Liver (tissue), 3 donors: Measurements from ENCODE around the gene MAVS.

Experiments used
- GABPA ChIP-seq, 2 donors: IDR thresholded peaks in 1 of 2; conservative IDR thresholded peaks in 1 of 2; 2 replicates each; pipeline ENCODE4 v1.6.1; 2016; ENCODE audit warnings: antibody characterized with exemption in 2 of 2, mild to moderate bottlenecking in 1 of 2, moderate library complexity in 1 of 2
- RAD21 ChIP-seq, 2 donors: IDR thresholded peaks; 2 replicates each; pipeline ENCODE4 v1.6.1; 2016; ENCODE audit warnings: antibody characterized with exemption in 2 of 2, mild to moderate bottlenecking in 2 of 2
- TF ChIP-seq, protein P1 (sequence below): fragments of 150-350 bp; IDR thresholded peaks from 2 replicates; pipeline ENCODE4 v1.5.1; 2017; ENCODE audit warnings: improper control_type of control experiment, low read depth, low read length; ENCODE audit not compliant: missing input control
- donor health status: healthy.
- donor health status: healthy.

DNA sequence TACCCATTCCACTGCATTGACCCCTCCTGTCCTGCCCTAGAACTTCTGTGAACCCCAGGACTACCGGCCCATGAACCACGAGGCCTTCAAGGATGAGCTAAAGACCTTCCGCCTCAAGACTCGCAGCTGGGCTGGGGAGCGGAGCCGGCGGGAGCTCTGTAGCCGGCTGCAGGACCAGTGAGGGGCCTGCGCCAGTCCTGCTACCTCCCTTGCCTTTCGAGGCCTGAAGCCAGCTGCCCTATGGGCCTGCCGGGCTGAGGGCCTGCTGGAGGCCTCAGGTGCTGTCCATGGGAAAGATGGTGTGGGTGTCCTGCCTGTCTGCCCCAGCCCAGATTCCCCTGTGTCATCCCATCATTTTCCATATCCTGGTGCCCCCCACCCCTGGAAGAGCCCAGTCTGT lies 41.9 kb upstream of the MAVS start:
- TF ChIP-seq, protein P1, sequence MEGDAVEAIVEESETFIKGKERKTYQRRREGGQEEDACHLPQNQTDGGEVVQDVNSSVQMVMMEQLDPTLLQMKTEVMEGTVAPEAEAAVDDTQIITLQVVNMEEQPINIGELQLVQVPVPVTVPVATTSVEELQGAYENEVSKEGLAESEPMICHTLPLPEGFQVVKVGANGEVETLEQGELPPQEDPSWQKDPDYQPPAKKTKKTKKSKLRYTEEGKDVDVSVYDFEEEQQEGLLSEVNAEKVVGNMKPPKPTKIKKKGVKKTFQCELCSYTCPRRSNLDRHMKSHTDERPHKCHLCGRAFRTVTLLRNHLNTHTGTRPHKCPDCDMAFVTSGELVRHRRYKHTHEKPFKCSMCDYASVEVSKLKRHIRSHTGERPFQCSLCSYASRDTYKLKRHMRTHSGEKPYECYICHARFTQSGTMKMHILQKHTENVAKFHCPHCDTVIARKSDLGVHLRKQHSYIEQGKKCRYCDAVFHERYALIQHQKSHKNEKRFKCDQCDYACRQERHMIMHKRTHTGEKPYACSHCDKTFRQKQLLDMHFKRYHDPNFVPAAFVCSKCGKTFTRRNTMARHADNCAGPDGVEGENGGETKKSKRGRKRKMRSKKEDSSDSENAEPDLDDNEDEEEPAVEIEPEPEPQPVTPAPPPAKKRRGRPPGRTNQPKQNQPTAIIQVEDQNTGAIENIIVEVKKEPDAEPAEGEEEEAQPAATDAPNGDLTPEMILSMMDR: no peak
- TF ChIP-seq GABPA (IDR thresholded peaks at IDR 0.05 in 1 of 2, conservative IDR thresholded peaks at IDR 0.05 in 1 of 2) (no peak), RAD21 (IDR thresholded peaks at IDR 0.05) (no peak)
